Ovary (tissue), 3 donors: ENCODE data around the gene COL4A4.

ENCODE experiments used
- POLR2A ChIP-seq: fragments of 450-650 bp; IDR thresholded peaks from one replicate; pipeline ENCODE4 v1.6.1; 2017; ENCODE audit warnings: antibody characterized with exemption, mild to moderate bottlenecking, moderate library complexity
- TF ChIP-seq, protein P1 (sequence below), 3 donors: fragments of 450-650 bp in 2 of 3; fragments of 200-600 bp in 1 of 3; IDR thresholded peaks; one replicate each; pipeline versions ENCODE4 v1.5.1 to v1.8.0; 2016 to 2022; ENCODE audit warnings: antibody characterized with exemption in 3 of 3, mild to moderate bottlenecking in 1 of 3
- donor health status: DM: no; HTN: no; CAD: no.

DNA sequence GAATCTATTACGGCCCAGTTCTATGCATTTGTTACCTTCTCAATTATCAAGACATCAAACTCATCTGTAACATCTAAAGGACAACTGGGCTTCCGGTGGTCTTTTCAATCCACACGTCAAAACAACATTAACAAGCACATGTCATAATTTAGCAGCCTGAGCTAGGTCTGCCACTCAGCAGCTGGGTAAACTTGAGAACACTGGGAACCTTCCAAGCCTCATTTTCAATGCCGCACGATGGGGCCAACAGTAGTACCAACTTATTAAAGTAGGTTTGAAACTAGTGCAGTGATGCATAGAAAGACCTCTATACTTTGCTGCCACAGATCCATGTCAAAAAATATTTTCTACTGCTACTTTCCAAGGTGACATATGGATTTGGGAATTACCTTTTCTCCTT, 60.4 kb downstream of the COL4A4 start:
- TF ChIP-seq, protein P1, sequence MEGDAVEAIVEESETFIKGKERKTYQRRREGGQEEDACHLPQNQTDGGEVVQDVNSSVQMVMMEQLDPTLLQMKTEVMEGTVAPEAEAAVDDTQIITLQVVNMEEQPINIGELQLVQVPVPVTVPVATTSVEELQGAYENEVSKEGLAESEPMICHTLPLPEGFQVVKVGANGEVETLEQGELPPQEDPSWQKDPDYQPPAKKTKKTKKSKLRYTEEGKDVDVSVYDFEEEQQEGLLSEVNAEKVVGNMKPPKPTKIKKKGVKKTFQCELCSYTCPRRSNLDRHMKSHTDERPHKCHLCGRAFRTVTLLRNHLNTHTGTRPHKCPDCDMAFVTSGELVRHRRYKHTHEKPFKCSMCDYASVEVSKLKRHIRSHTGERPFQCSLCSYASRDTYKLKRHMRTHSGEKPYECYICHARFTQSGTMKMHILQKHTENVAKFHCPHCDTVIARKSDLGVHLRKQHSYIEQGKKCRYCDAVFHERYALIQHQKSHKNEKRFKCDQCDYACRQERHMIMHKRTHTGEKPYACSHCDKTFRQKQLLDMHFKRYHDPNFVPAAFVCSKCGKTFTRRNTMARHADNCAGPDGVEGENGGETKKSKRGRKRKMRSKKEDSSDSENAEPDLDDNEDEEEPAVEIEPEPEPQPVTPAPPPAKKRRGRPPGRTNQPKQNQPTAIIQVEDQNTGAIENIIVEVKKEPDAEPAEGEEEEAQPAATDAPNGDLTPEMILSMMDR (IDR thresholded peaks at IDR 0.05), result no peak
- no peak for TF ChIP-seq POLR2A
